Measurements from ENCODE around the gene CFAP221.

Gene CFAP221

GRCh38 chr2:119678021-119678656, 133.9 kb downstream of the CFAP221 start:
- no peak for TF ChIP-seq CTCF (IDR thresholded peaks at IDR 0.05)

GRCh38 chr2:119679526-119679837, 135.2 kb downstream of the CFAP221 start:
- TF ChIP-seq CTCF (IDR thresholded peaks at IDR 0.05) = no peak

GRCh38 chr2:119679846-119680245, 135.6 kb downstream of the CFAP221 start:
- no peak for TF ChIP-seq CTCF (IDR thresholded peaks at IDR 0.05)

GRCh38 chr2:119680457-119681202, 136.4 kb downstream of the CFAP221 start:
- no peak for TF ChIP-seq CTCF (IDR thresholded peaks at IDR 0.05)

- no peak for TF ChIP-seq CTCF (IDR thresholded peaks at IDR 0.05)
Observed at GRCh38 chr2:119681203-119681867, 137.1 kb downstream of the CFAP221 start.

- TF ChIP-seq CTCF (IDR thresholded peaks at IDR 0.05) = no peak
Observed at GRCh38 chr2:119681868-119682220, 137.6 kb downstream of the CFAP221 start.

GRCh38 chr2:119682578-119682977, 138.3 kb downstream of the CFAP221 start:
- TF ChIP-seq CTCF (IDR thresholded peaks at IDR 0.05) = no peak
